ENCODE results near the gene DSC3. TPM values are rescaled to one million over a fixed set of nuclear protein-coding genes. Genes with fewer than 3 reads are reported as not detected.

DSC3 gene
- total and polyA plus RNA-seq, 2 donors (not counting 3 experiments of a cell fraction or from before 2014, with no cell fraction given) = 0.04 to 0.18 TPM

- Histone ChIP-seq H3K9me1 (replicated peaks; ENCODE audit: control insufficient read depth, extremely low read depth, insufficient read depth, low read length) (no peaks in the 10 kb centered on the region), H4K20me1 (replicated peaks; ENCODE audit: control insufficient read depth, extremely low read depth, insufficient read depth, low read length) (no peaks in the 10 kb centered on the region), H3K27me3 (ENCODE audit: control insufficient read depth in 2 of 2, insufficient read depth in 2 of 2, low read length in 2 of 2) (peaks cover 6 to 13% of the 10 kb centered on the region in 2 experiments), H3K4me2 (ENCODE audit: insufficient read depth, low read length) (no peak overlapping the region), H3K79me2 (ENCODE audit: control insufficient read depth, insufficient read depth, low read length) (no peaks in the 10 kb centered on the region), H3K9me3 (replicated peaks; ENCODE audit: control insufficient read depth, insufficient read depth, low read length) (no peaks in the 10 kb centered on the region), H2AFZ (ENCODE audit: low read depth, low read length) (no peak overlapping the region), H3K4me1 (ENCODE audit: control insufficient read depth, extremely low read depth, insufficient read depth, low read length) (no peaks in the 10 kb centered on the region), H3K27ac (ENCODE audit: insufficient read depth, low read depth, low read length) (no peak overlapping the region), H3K9ac (replicated peaks; ENCODE audit: extremely low read depth, insufficient read depth, low read length) (no peak overlapping the region), H3K4me3 (replicated peaks in 1 of 3; ENCODE audit: insufficient read depth in 1 of 3, low read depth in 1 of 3, low read length in 3 of 3) (no peak overlapping the region), H3K36me3 (ENCODE audit: control insufficient read depth in 2 of 2, extremely low read depth in 1 of 2, insufficient read depth in 2 of 2, low read length in 2 of 2) (no peaks in the 10 kb centered on the region)
- dilution Hi-C loops (cut with MboI; ENCODE audit: extremely low pct_ligation_motif_present, low sequenced_read_pairs) (no loop called here), intact Hi-C loops (cut with micrococcal nuclease) (no loop called here)
- no TSS peak for BruUV-seq (replicated peaks)
- POLR2A ChIA-PET = no interaction called here
- CTCF ChIA-PET = no interaction called here
- DNase-seq (ENCODE audit: low read depth, low spot score) (no peak), FAIRE-seq (no peak)
- TF ChIP-seq JUN (IDR thresholded peaks at IDR 0.05; ENCODE audit: borderline replicate concordance, insufficient read depth, insufficient read length, low read depth) (no peak), FOS (IDR thresholded peaks at IDR 0.05; ENCODE audit: borderline replicate concordance, insufficient read depth, low read length) (no peak), POLR2A (IDR thresholded peaks at IDR 0.05; ENCODE audit: low read depth, low read length) (no peak), MAX (IDR thresholded peaks at IDR 0.05; ENCODE audit: insufficient read depth, insufficient read length) (no peak), POLR2AphosphoS5 (IDR thresholded peaks at IDR 0.05; ENCODE audit: insufficient read depth, low read depth, low read length) (no peak), EZH2 (IDR thresholded peaks at IDR 0.05; ENCODE audit: borderline replicate concordance, low read depth, low read length, severe bottlenecking) (no peak), CTCF (IDR thresholded peaks at IDR 0.05; ENCODE audit: extremely low read depth in 1 of 2, insufficient read depth in 1 of 2, low read depth in 1 of 2, low read length in 2 of 2) (no peak), MYC (IDR thresholded peaks at IDR 0.05; ENCODE audit: low read depth, low read length) (no peak), GATA2 (IDR thresholded peaks at IDR 0.05; ENCODE audit: insufficient read depth, insufficient read length, low read depth, low read length) (no peak)
Observed at GRCh38 chr18:31048216-31048615, 5.7 kb upstream of the DSC3 start.
